T-cell (primary cell): ENCODE data around the gene TMC3. TPM values are rescaled to one million over a fixed set of nuclear protein-coding genes. Genes with fewer than 3 reads are reported as not detected.

Experiments used
- ATAC-seq, 4 experiments: fragments of 200-7000 bp in 3 of 4; fragments of 150-1000 bp in 1 of 4; cut with Tn5 transposase; replicated peaks in 1 of 4; 1 replicate in 3 of 4; 2 replicates in 1 of 4; pipeline ENCODE4 v1.10.0; 2021; ENCODE audit warnings: moderate library complexity in 3 of 4, mild to moderate bottlenecking in 2 of 4, moderate number of reproducible peaks in 1 of 4
- CTCF ChIA-PET, 2 donors: fragments of 300-600 bp; sonication (Branson Sonifier 250); formaldehyde crosslinking; loops; one replicate each; lab custom pipeline; 2022; ENCODE audit warnings: antibody characterized with exemption in 2 of 2; lab: Charles Lee
- POLR2A ChIA-PET, 2 donors: fragments of 300-600 bp; sonication (Branson Sonifier 250); formaldehyde crosslinking; loops; one replicate each; lab custom pipeline; 2022; ENCODE audit warnings: antibody characterized with exemption in 2 of 2; lab: Charles Lee
- DNase-seq, 35 experiments: peaks; one replicate each; pipeline versions ENCODE4 v3.0.0 to v3.0.0-alpha.2; 2013 to 2023
- H3K27ac ChIP-seq: one replicate; pipeline ENCODE4 v1.5.1; 2013; ENCODE audit warnings: low read length
- H3K27me3 ChIP-seq, 2 experiments: replicated peaks in 1 of 2; 1 replicate in 1 of 2; 2 replicates in 1 of 2; pipeline versions ENCODE4 v1.6.1 to v1.7.0; 2013; ENCODE audit warnings: low read length in 1 of 2, mixed read lengths in 1 of 2; ENCODE audit not compliant: control insufficient read depth in 2 of 2, insufficient read depth in 2 of 2; ENCODE audit errors: extremely low read depth in 1 of 2
- H3K36me3 ChIP-seq, 2 donors: 1 replicate in 1 of 2; 2 replicates in 1 of 2; pipeline versions ENCODE4 v1.6.1 to v1.7.0; 2013; ENCODE audit warnings: low read length in 1 of 2; ENCODE audit not compliant: control insufficient read depth in 2 of 2, insufficient read depth in 1 of 2; ENCODE audit errors: extremely low read depth in 1 of 2
- H3K4me1 ChIP-seq, 2 experiments: 1 replicate in 1 of 2; 2 replicates in 1 of 2; pipeline versions ENCODE4 v1.6.1 to v1.7.0; 2013; ENCODE audit warnings: low read length in 2 of 2, mixed read lengths in 1 of 2; ENCODE audit not compliant: insufficient read depth in 2 of 2, control insufficient read depth in 1 of 2; ENCODE audit errors: extremely low read depth in 1 of 2
- H3K4me3 ChIP-seq, 2 donors: 1 replicate in 1 of 2; 2 replicates in 1 of 2; pipeline versions ENCODE4 v1.5.1 to v1.7.0; 2013; ENCODE audit warnings: mild to moderate bottlenecking in 2 of 2, low read length in 1 of 2, moderate library complexity in 1 of 2; ENCODE audit not compliant: control insufficient read depth in 1 of 2; ENCODE audit errors: extremely low read depth in 1 of 2
- H3K9me3 ChIP-seq: 2 replicates; pipeline ENCODE4 v1.7.0; 2013
- H3K27ac Mint-ChIP-seq, 2 donors: one replicate each; pipeline ENCODE4 v1.8.0; 2020 to 2021; ENCODE audit warnings: mild to moderate bottlenecking in 2 of 2, mixed read lengths in 2 of 2
- H3K27me3 Mint-ChIP-seq, 2 donors: one replicate each; pipeline ENCODE4 v1.8.0; 2021 to 2022; ENCODE audit warnings: mixed read lengths in 2 of 2
- H3K36me3 Mint-ChIP-seq: one replicate; pipeline ENCODE4 v1.8.0; 2021; ENCODE audit warnings: mixed read lengths
- H3K4me1 Mint-ChIP-seq, 3 donors: one replicate each; pipeline ENCODE4 v1.8.0; 2020 to 2022; ENCODE audit warnings: mixed read lengths in 3 of 3, mild to moderate bottlenecking in 1 of 3
- H3K4me3 Mint-ChIP-seq, 3 donors: one replicate each; pipeline ENCODE4 v1.8.0; 2020 to 2022; ENCODE audit warnings: mild to moderate bottlenecking in 3 of 3, mixed read lengths in 3 of 3, moderate library complexity in 3 of 3
- H3K9me3 Mint-ChIP-seq, 3 donors: one replicate each; pipeline ENCODE4 v1.8.0; 2020 to 2022; ENCODE audit warnings: mixed read lengths in 3 of 3
- WGBS: methylation state at CpG from one replicate; pipeline ENCODE4 v1.1.5; 2013; ENCODE audit warnings: missing lambda C conversion rate; ENCODE audit not compliant: insufficient coverage; 5-methylcytosine and 5-hydroxymethylcytosine counted together
- total RNA-seq, 35 experiments: library from RNA in 6 of 35; stranded (reverse) in 6 of 35; fragments of 120-200 nt in 1 of 35; gene quantifications; one replicate each; pipeline versions ENCODE4 v1.2.1 to v1.2.4 and lab custom pipeline; 2013 to 2026

The TMC3 gene
- total RNA-seq, 5 donors from 2014 or later (not counting 1 experiment from before 2014, with no cell fraction given): not detected

GRCh38 chr15:81329446-81329845 is 44.6 kb downstream of the TMC3 start:
- Histone ChIP-seq H3K9me3 (no peaks in the 10 kb centered on the region), H3K27me3 (no peaks in the 10 kb centered on the region), H3K27ac (no peak overlapping the region), H3K36me3 (no peaks in the 10 kb centered on the region), H3K4me1 (peaks cover 4 to 9% of the 10 kb centered on the region in 2 experiments), H3K4me3 (no peak overlapping the region)
- peaks cover 27 to 63% (median 42%) of the 10 kb centered on the region in 3 donors for H3K4me1 Mint-ChIP-seq
- H3K27ac Mint-ChIP-seq: no peak overlapping the region
- 100% methylated on average over 1 of the region's 2 CpGs for WGBS
- H3K9me3 Mint-ChIP-seq: no peaks in the 10 kb centered on the region
- H3K4me3 Mint-ChIP-seq: no peak overlapping the region
- ChIA-PET POLR2A (no interaction called here), CTCF (no interaction called here)
- no peaks in the 10 kb centered on the region for H3K27me3 Mint-ChIP-seq
- no peaks in the 10 kb centered on the region for H3K36me3 Mint-ChIP-seq
- DNase-seq: no peak
- ATAC-seq: no peak

- CTCF ChIA-PET: interaction anchor here (0.9 to 1.8 kb wide), 4 partner anchors 19 to 61 kb away, joined by 3 to 12 read pairs (median 3); no protein-coding TSS in a partner anchor
- ATAC-seq (no peak), DNase-seq (no peak)
- H3K36me3 ChIP-seq: no peaks in the 10 kb centered on the region
- no peaks in the 10 kb centered on the region for H3K36me3 Mint-ChIP-seq
- H3K4me3 Mint-ChIP-seq: no peak overlapping the region
- peaks cover 38 to 72% (median 46%) of the 10 kb centered on the region in 3 donors for H3K4me1 Mint-ChIP-seq
- WGBS: 71% methylated on average over 2 of the region's 3 CpGs
- H3K9me3 ChIP-seq: no peaks in the 10 kb centered on the region
- H3K27ac ChIP-seq: no peak overlapping the region
- no peaks in the 10 kb centered on the region for H3K27me3 ChIP-seq
- no peaks in the 10 kb centered on the region for H3K27me3 Mint-ChIP-seq
- H3K9me3 Mint-ChIP-seq: no peaks in the 10 kb centered on the region
- peaks cover 6 to 17% of the 10 kb centered on the region in 2 experiments for H3K4me1 ChIP-seq
- peak overlapping the region in 1 of 2 donors; percentile 9 for H3K27ac Mint-ChIP-seq
- H3K4me3 ChIP-seq: no peak overlapping the region
- POLR2A ChIA-PET: interaction anchor here in 1 of 2 donors (0.8 kb wide), 1 partner anchor 52 kb away, joined by 4 read pairs; no protein-coding TSS in a partner anchor
Measured at GRCh38 chr15:81327516-81327915, 46.5 kb downstream of the TMC3 start.

GRCh38 chr15:81326466-81327212 is 47.4 kb downstream of the TMC3 start:
- DNase-seq: no peak
- Histone ChIP-seq H3K27me3 (no peaks in the 10 kb centered on the region), H3K4me1 (peaks cover 5 to 19% of the 10 kb centered on the region in 2 experiments), H3K4me3 (no peak overlapping the region), H3K36me3 (no peaks in the 10 kb centered on the region), H3K9me3 (no peaks in the 10 kb centered on the region), H3K27ac (no peak overlapping the region)
- no peaks in the 10 kb centered on the region for H3K27me3 Mint-ChIP-seq
- WGBS: 92% methylated on average over 2 of the region's 7 CpGs
- H3K9me3 Mint-ChIP-seq: no peaks in the 10 kb centered on the region
- no peak for ATAC-seq
- ChIA-PET CTCF (interaction anchor here (0.9 to 1.8 kb wide), 4 partner anchors 18 to 61 kb away, joined by 3 to 12 read pairs (median 3); no protein-coding TSS in a partner anchor), POLR2A (interaction anchor here (0.5 to 0.8 kb wide), 2 partner anchors 28 to 51 kb away, joined by 4 read pairs; no protein-coding TSS in a partner anchor)
- H3K27ac Mint-ChIP-seq: no peak overlapping the region
- H3K36me3 Mint-ChIP-seq: no peaks in the 10 kb centered on the region
- no peak overlapping the region for H3K4me3 Mint-ChIP-seq
- H3K4me1 Mint-ChIP-seq: peaks cover 43 to 73% (median 51%) of the 10 kb centered on the region in 3 donors

GRCh38 chr15:81323944-81324881 is 49.8 kb downstream of the TMC3 start, which contains the start of gene STARD5:
Gene STARD5, minus strand, starts transcription at chr15:81324141. Its CDS starts 42 bp downstream, at chr15:81324099.
- H3K4me1 Mint-ChIP-seq: peaks cover 44 to 53% (median 45%) of the 10 kb centered on the region in 3 donors
- no peaks in the 10 kb centered on the region for H3K36me3 Mint-ChIP-seq
- Histone ChIP-seq H3K4me3 (peak within 1 kb of the TSS; percentile 85 to 86), H3K9me3 (no peaks in the 10 kb centered on the region), H3K27ac (peak within 1 kb of the TSS; percentile 25), H3K4me1 (peaks cover 5 to 19% of the 10 kb centered on the region in 2 experiments), H3K27me3 (no peaks in the 10 kb centered on the region), H3K36me3 (peaks cover 2 to 5% of the 10 kb centered on the region in 2 donors)
- peak within 1 kb of the TSS; percentile 98 to 99 (median 98) for H3K4me3 Mint-ChIP-seq
- H3K9me3 Mint-ChIP-seq: no peaks in the 10 kb centered on the region
- WGBS: under 1% methylated on average over 67 of the region's 67 CpGs
- H3K27ac Mint-ChIP-seq: peak within 1 kb of the TSS; percentile 78 to 95
- H3K27me3 Mint-ChIP-seq: no peaks in the 10 kb centered on the region
- ChIA-PET POLR2A (interaction anchor here (0.6 to 1.2 kb wide), 6 partner anchors 9 to 339 kb away, joined by 3 to 9 read pairs (median 4); no protein-coding TSS in a partner anchor), CTCF (interaction anchor here (0.6 to 1.4 kb wide), 7 partner anchors 11 to 728 kb away, joined by 3 to 8 read pairs (median 4); no protein-coding TSS in a partner anchor)
- ATAC-seq (peak; percentile 98 to 99 (median 99)), DNase-seq (peak; percentile 84 to 97 (median 91))

- Histone ChIP-seq H3K4me3 (peak overlapping the region; percentile 85 to 86), H3K4me1 (peaks cover 5 to 19% of the 10 kb centered on the region in 2 experiments), H3K27me3 (no peaks in the 10 kb centered on the region), H3K27ac (peak overlapping the region; percentile 25), H3K36me3 (peaks cover 8% of the 10 kb centered on the region in 2 donors), H3K9me3 (no peaks in the 10 kb centered on the region)
- ChIA-PET CTCF (interaction anchor here (0.7 to 1.4 kb wide), 5 partner anchors 11 to 57 kb away, joined by 3 to 8 read pairs (median 3); no protein-coding TSS in a partner anchor), POLR2A (interaction anchor here (0.6 to 1.2 kb wide), 4 partner anchors 8 to 338 kb away, joined by 3 to 9 read pairs (median 6); no protein-coding TSS in a partner anchor)
- H3K27me3 Mint-ChIP-seq: no peaks in the 10 kb centered on the region
- peak in 2 of 4 experiments; percentile 1 to 14 for ATAC-seq
- WGBS: 14% methylated on average over 2 of the region's 4 CpGs
- H3K4me3 Mint-ChIP-seq: peak overlapping the region; percentile 98 to 99 (median 98)
- DNase-seq: peak in 1 of 35 experiments; percentile 27
- no peaks in the 10 kb centered on the region for H3K9me3 Mint-ChIP-seq
- H3K4me1 Mint-ChIP-seq: peaks cover 45 to 52% (median 48%) of the 10 kb centered on the region in 3 donors
- H3K36me3 Mint-ChIP-seq: peaks cover 2% of the 10 kb centered on the region
- peak overlapping the region; percentile 78 to 95 for H3K27ac Mint-ChIP-seq
Measured at GRCh38 chr15:81323559-81323943, 50.5 kb downstream of the TMC3 start.
